Measurements from ENCODE around the gene DTNB.
A peak's percentile ranks its signal among the peaks of the same experiment; 100 is the strongest.

The DTNB gene

GRCh38 chr2:25517701-25518100 lies 155.7 kb downstream of the DTNB start:
- no peaks in the 10 kb centered on the region for H3K9me3 Mint-ChIP-seq
- no peak overlapping the region for H3K27ac Mint-ChIP-seq
- peaks cover 23% of the 10 kb centered on the region for H3K4me1 Mint-ChIP-seq
- H3K27me3 Mint-ChIP-seq, result no peaks in the 10 kb centered on the region
- no peak for ATAC-seq
- no peak overlapping the region for H3K4me3 Mint-ChIP-seq
- DNase-seq, result no peak
- no peaks in the 10 kb centered on the region for H3K36me3 Mint-ChIP-seq (ENCODE audit: low read depth)

- no peak overlapping the region for H3K4me3 Mint-ChIP-seq
These were observed 159.2 kb downstream of the DTNB start for GRCh38 chr2:25514043-25514637.

GRCh38 chr2:25512707-25513106 lies 160.7 kb downstream of the DTNB start:
- Mint-ChIP-seq H3K4me1 (peaks cover 14% of the 10 kb centered on the region), H3K27ac (peak overlapping the region; percentile 5), H3K36me3 (ENCODE audit: low read depth) (no peaks in the 10 kb centered on the region), H3K4me3 (no peak overlapping the region), H3K27me3 (no peaks in the 10 kb centered on the region), H3K9me3 (no peaks in the 10 kb centered on the region)
- ATAC-seq (no peak), DNase-seq (no peak)

More at GRCh38 chr2:25514043-25514637, 159.2 kb downstream of the DTNB start:
- Mint-ChIP-seq H3K27me3 (no peaks in the 10 kb centered on the region), H3K4me1 (peaks cover 14% of the 10 kb centered on the region), H3K27ac (peak overlapping the region; percentile 17), H3K36me3 (ENCODE audit: low read depth) (no peaks in the 10 kb centered on the region), H3K9me3 (no peaks in the 10 kb centered on the region)
- DNase-seq, result no peak
- ATAC-seq, result no peak

- peaks cover 2% of the 10 kb centered on the region for H3K36me3 Mint-ChIP-seq (ENCODE audit: low read depth)
- no peaks in the 10 kb centered on the region for H3K27me3 Mint-ChIP-seq
- DNase-seq (no peak), ATAC-seq (no peak)
- H3K4me3 Mint-ChIP-seq, result no peak overlapping the region
- H3K4me1 Mint-ChIP-seq, result no peaks in the 10 kb centered on the region
- no peak overlapping the region for H3K27ac Mint-ChIP-seq
- no peaks in the 10 kb centered on the region for H3K9me3 Mint-ChIP-seq
These were observed 167.2 kb downstream of the DTNB start for GRCh38 chr2:25506226-25506625.

- no peaks in the 10 kb centered on the region for H3K27me3 Mint-ChIP-seq
These were observed 167.8 kb downstream of the DTNB start for GRCh38 chr2:25505622-25506021.

GRCh38 chr2:25505182-25505581 lies 168.2 kb downstream of the DTNB start:
- no peak overlapping the region for H3K4me3 Mint-ChIP-seq
- no peak for DNase-seq
- H3K9me3 Mint-ChIP-seq, result no peaks in the 10 kb centered on the region
- H3K4me1 Mint-ChIP-seq, result no peaks in the 10 kb centered on the region
- no peak for ATAC-seq
- peaks cover 2% of the 10 kb centered on the region for H3K36me3 Mint-ChIP-seq (ENCODE audit: low read depth)
- no peak overlapping the region for H3K27ac Mint-ChIP-seq
- H3K27me3 Mint-ChIP-seq, result no peaks in the 10 kb centered on the region

More at GRCh38 chr2:25505622-25506021, 167.8 kb downstream of the DTNB start:
- peaks cover 2% of the 10 kb centered on the region for H3K36me3 Mint-ChIP-seq (ENCODE audit: low read depth)
- ATAC-seq, result no peak
- no peaks in the 10 kb centered on the region for H3K4me1 Mint-ChIP-seq
- DNase-seq, result no peak
- H3K27ac Mint-ChIP-seq, result no peak overlapping the region
- H3K4me3 Mint-ChIP-seq, result no peak overlapping the region
- H3K9me3 Mint-ChIP-seq, result no peaks in the 10 kb centered on the region

- Mint-ChIP-seq H3K27me3 (no peaks in the 10 kb centered on the region), H3K36me3 (ENCODE audit: low read depth) (peaks cover 2% of the 10 kb centered on the region), H3K27ac (no peak overlapping the region), H3K9me3 (no peaks in the 10 kb centered on the region), H3K4me3 (no peak overlapping the region), H3K4me1 (no peaks in the 10 kb centered on the region)
- DNase-seq, result no peak
- no peak for ATAC-seq
These were observed 169.1 kb downstream of the DTNB start for GRCh38 chr2:25504266-25504665.

GRCh38 chr2:25499157-25499556 lies 174.2 kb downstream of the DTNB start:
- Mint-ChIP-seq H3K36me3 (ENCODE audit: low read depth) (peaks cover 3% of the 10 kb centered on the region), H3K27me3 (no peaks in the 10 kb centered on the region), H3K4me1 (peaks cover 6% of the 10 kb centered on the region), H3K4me3 (no peak overlapping the region), H3K9me3 (no peaks in the 10 kb centered on the region), H3K27ac (no peak overlapping the region)
- ATAC-seq (no peak), DNase-seq (no peak)

GRCh38 chr2:25497918-25498407 lies 175.4 kb downstream of the DTNB start:
- Mint-ChIP-seq H3K4me3 (no peak overlapping the region), H3K27ac (peak overlapping the region; percentile 36), H3K4me1 (peaks cover 6% of the 10 kb centered on the region), H3K36me3 (ENCODE audit: low read depth) (peaks cover 3% of the 10 kb centered on the region), H3K27me3 (no peaks in the 10 kb centered on the region), H3K9me3 (no peaks in the 10 kb centered on the region)
- ATAC-seq (no peak), DNase-seq (no peak)

- H3K27ac Mint-ChIP-seq, result no peak overlapping the region
- H3K27me3 Mint-ChIP-seq, result no peaks in the 10 kb centered on the region
- H3K4me1 Mint-ChIP-seq, result peaks cover 6% of the 10 kb centered on the region
- no peak for DNase-seq
- peaks cover 3% of the 10 kb centered on the region for H3K36me3 Mint-ChIP-seq (ENCODE audit: low read depth)
- H3K9me3 Mint-ChIP-seq, result no peaks in the 10 kb centered on the region
- H3K4me3 Mint-ChIP-seq, result no peak overlapping the region
- no peak for ATAC-seq
These were observed 176.0 kb downstream of the DTNB start for GRCh38 chr2:25497229-25497917.

GRCh38 chr2:25494616-25495015 lies 178.8 kb downstream of the DTNB start:
- peaks cover 6% of the 10 kb centered on the region for H3K36me3 Mint-ChIP-seq (ENCODE audit: low read depth)
- no peak for DNase-seq
- H3K4me1 Mint-ChIP-seq, result peaks cover 6% of the 10 kb centered on the region
- H3K4me3 Mint-ChIP-seq, result no peak overlapping the region
- no peak for ATAC-seq
- no peaks in the 10 kb centered on the region for H3K27me3 Mint-ChIP-seq
- no peak overlapping the region for H3K27ac Mint-ChIP-seq
- no peaks in the 10 kb centered on the region for H3K9me3 Mint-ChIP-seq

- H3K27me3 Mint-ChIP-seq, result no peaks in the 10 kb centered on the region
- H3K9me3 Mint-ChIP-seq, result no peaks in the 10 kb centered on the region
- DNase-seq (no peak), ATAC-seq (no peak)
- H3K4me1 Mint-ChIP-seq, result peaks cover 5% of the 10 kb centered on the region
- H3K27ac Mint-ChIP-seq, result no peak overlapping the region
- H3K36me3 Mint-ChIP-seq (ENCODE audit: low read depth), result peaks cover 5% of the 10 kb centered on the region
- H3K4me3 Mint-ChIP-seq, result no peak overlapping the region
These were observed 180.2 kb downstream of the DTNB start for GRCh38 chr2:25493207-25493606.

- DNase-seq (no peak), ATAC-seq (no peak)
- peaks cover 7% of the 10 kb centered on the region for H3K36me3 Mint-ChIP-seq (ENCODE audit: low read depth)
- peaks cover under 1% of the 10 kb centered on the region for H3K4me1 Mint-ChIP-seq
- H3K4me3 Mint-ChIP-seq, result no peak overlapping the region
- no peak overlapping the region for H3K27ac Mint-ChIP-seq
- H3K9me3 Mint-ChIP-seq, result no peaks in the 10 kb centered on the region
- no peaks in the 10 kb centered on the region for H3K27me3 Mint-ChIP-seq
These were observed 180.7 kb downstream of the DTNB start for GRCh38 chr2:25492726-25493125.

GRCh38 chr2:25491966-25492532 lies 181.3 kb downstream of the DTNB start:
- ATAC-seq (no peak), DNase-seq (no peak)
- Mint-ChIP-seq H3K27ac (no peak overlapping the region), H3K9me3 (no peaks in the 10 kb centered on the region), H3K4me1 (no peaks in the 10 kb centered on the region), H3K4me3 (no peak overlapping the region), H3K27me3 (no peaks in the 10 kb centered on the region), H3K36me3 (ENCODE audit: low read depth) (peaks cover 7% of the 10 kb centered on the region)

GRCh38 chr2:25491003-25491696 lies 182.2 kb downstream of the DTNB start:
- Mint-ChIP-seq H3K4me1 (no peaks in the 10 kb centered on the region), H3K27ac (no peak overlapping the region), H3K36me3 (ENCODE audit: low read depth) (peaks cover 7% of the 10 kb centered on the region), H3K4me3 (no peak overlapping the region), H3K9me3 (no peaks in the 10 kb centered on the region), H3K27me3 (no peaks in the 10 kb centered on the region)
- ATAC-seq (no peak), DNase-seq (no peak)

Data from activated naive CD8-positive, alpha-beta T cell treated with anti-CD3 and anti-CD28 coated beads, Interleukin-2, amount 50 U/mL, for 24 hours (primary cell).